ENCODE measurements around the gene ACIN1.
"Not testable (repeated sequence)": the region's sequence is repeated elsewhere in the genome, so short reads cannot be mapped to it uniquely, and the experiment has no call there.

ACIN1 gene

DNA sequence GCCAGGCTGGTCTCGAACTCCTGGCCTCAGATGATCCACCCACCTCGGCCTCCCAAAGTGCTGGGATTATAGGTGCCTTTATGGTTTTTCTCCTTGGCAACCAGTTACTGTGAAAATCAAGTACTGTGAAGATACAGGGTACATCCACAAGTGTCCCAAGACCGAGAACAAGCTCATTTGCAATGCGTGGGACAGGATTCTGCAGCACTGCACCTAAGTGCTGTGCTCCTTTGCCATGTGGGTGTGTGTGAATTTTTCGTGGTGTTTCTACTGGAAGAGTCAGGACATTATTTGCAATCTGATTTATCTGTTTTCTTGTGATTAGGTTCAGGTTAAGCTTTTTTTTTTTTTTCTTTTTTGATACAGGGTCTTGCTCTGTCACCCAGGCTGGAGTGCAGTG, 77.8 kb downstream of the ACIN1 start:
- no peak overlapping the region for H3K23ac ChIP-seq (ENCODE audit: low read depth, low read length, poor library complexity)
- H3K27me3 ChIP-seq (ENCODE audit: control insufficient read depth in 3 of 3, insufficient read depth in 3 of 3, low read depth in 1 of 3, low read length in 3 of 3), result no peaks in the 10 kb centered on the region
- H3K4me1 ChIP-seq (ENCODE audit: control insufficient read depth in 2 of 2, insufficient read depth in 1 of 2, low read depth in 1 of 2, low read length in 2 of 2), result peaks cover 0 to 4% of the 10 kb centered on the region in 2 donors
- no peak overlapping the region for H2BK120ac ChIP-seq (ENCODE audit: low read depth, low read length)
- no peak overlapping the region for H3K27ac ChIP-seq (replicated peaks; ENCODE audit: low read length)
- no peak overlapping the region for H3K4me3 ChIP-seq (ENCODE audit: low read length in 2 of 2)
- no peaks in the 10 kb centered on the region for H3K36me3 ChIP-seq (replicated peaks in 1 of 2; ENCODE audit: control insufficient read depth in 2 of 2, insufficient read depth in 2 of 2, low read length in 2 of 2)
- H3K79me1 ChIP-seq (ENCODE audit: low read depth, low read length), result no peaks in the 10 kb centered on the region
- H2AK5ac ChIP-seq (ENCODE audit: low read depth, low read length), result no peak overlapping the region
- H2BK5ac ChIP-seq (ENCODE audit: low read length), result no peak overlapping the region
- no peaks in the 10 kb centered on the region for H3K9me3 ChIP-seq (replicated peaks in 1 of 2; ENCODE audit: control insufficient read depth in 2 of 2, insufficient read depth in 1 of 2, low read depth in 1 of 2, low read length in 2 of 2)
- DNase-seq (ENCODE audit: low spot score), result no peak
- no peak overlapping the region for H3K9ac ChIP-seq (ENCODE audit: low read depth, low read length, poor library complexity)
- H2BK15ac ChIP-seq (ENCODE audit: low read length), result no peak overlapping the region
- no peak overlapping the region for H2BK12ac ChIP-seq (ENCODE audit: low read length)
- no peak overlapping the region for H3K18ac ChIP-seq (ENCODE audit: low read length)
- H4K8ac ChIP-seq (ENCODE audit: low read depth, low read length), result no peak overlapping the region
- no peak overlapping the region for H3K4ac ChIP-seq (ENCODE audit: low read length)
- WGBS, 2 donors (ENCODE audit: extremely low coverage in 2 of 2, insufficient read length in 2 of 2, insufficient replicate concordance in 1 of 2), result no CpG with 5 or more reads among the region's 5 CpGs
- H3K4me2 ChIP-seq (ENCODE audit: insufficient read depth, low read length, poor library complexity, severe bottlenecking), result no peak overlapping the region
- H4K91ac ChIP-seq (ENCODE audit: low read depth, low read length, poor library complexity), result no peak overlapping the region
- no peak overlapping the region for H2AFZ ChIP-seq (ENCODE audit: low read length)
- no peak overlapping the region for H3K14ac ChIP-seq (ENCODE audit: low read length)

DNA sequence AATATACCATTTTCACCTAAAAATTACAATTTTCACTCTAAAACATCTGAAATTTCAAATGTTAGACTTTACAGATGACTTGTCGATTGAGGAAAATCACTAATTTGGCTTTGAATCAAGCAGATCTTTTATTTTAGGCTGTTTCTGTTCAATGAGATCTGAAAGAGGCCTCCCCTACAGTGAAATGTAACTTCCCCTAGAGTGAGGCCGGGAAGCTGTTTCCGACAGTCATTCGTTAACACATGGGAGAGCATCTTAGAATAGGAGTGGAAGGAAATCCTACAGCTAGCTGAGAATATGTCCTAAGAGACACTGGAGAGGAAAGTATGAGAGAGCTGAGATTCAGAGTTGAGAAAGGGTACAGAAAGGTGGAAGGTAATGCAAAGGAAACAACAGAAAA, 79.3 kb downstream of the ACIN1 start:
- Histone ChIP-seq H4K91ac (ENCODE audit: low read depth, low read length, poor library complexity) (no peak overlapping the region), H2AFZ (ENCODE audit: low read length) (peak overlapping the region; percentile 85), H3K4me1 (ENCODE audit: control insufficient read depth in 2 of 2, insufficient read depth in 1 of 2, low read depth in 1 of 2, low read length in 2 of 2) (no peaks in the 10 kb centered on the region), H3K18ac (ENCODE audit: low read length) (no peak overlapping the region), H2BK12ac (ENCODE audit: low read length) (no peak overlapping the region), H3K14ac (ENCODE audit: low read length) (no peak overlapping the region), H2AK5ac (ENCODE audit: low read depth, low read length) (no peak overlapping the region), H3K79me1 (ENCODE audit: low read depth, low read length) (no peaks in the 10 kb centered on the region), H3K36me3 (replicated peaks in 1 of 2; ENCODE audit: control insufficient read depth in 2 of 2, insufficient read depth in 2 of 2, low read length in 2 of 2) (no peaks in the 10 kb centered on the region), H3K23ac (ENCODE audit: low read depth, low read length, poor library complexity) (no peak overlapping the region), H3K9ac (ENCODE audit: low read depth, low read length, poor library complexity) (no peak overlapping the region), H3K9me3 (replicated peaks in 1 of 2; ENCODE audit: control insufficient read depth in 2 of 2, insufficient read depth in 1 of 2, low read depth in 1 of 2, low read length in 2 of 2) (no peaks in the 10 kb centered on the region), H2BK120ac (ENCODE audit: low read depth, low read length) (no peak overlapping the region), H2BK15ac (ENCODE audit: low read length) (no peak overlapping the region), H3K4me3 (ENCODE audit: low read length in 2 of 2) (no peak overlapping the region), H3K27me3 (ENCODE audit: control insufficient read depth in 3 of 3, insufficient read depth in 3 of 3, low read depth in 1 of 3, low read length in 3 of 3) (no peaks in the 10 kb centered on the region), H2BK5ac (ENCODE audit: low read length) (no peak overlapping the region), H3K27ac (replicated peaks; ENCODE audit: low read length) (no peak overlapping the region), H3K4me2 (ENCODE audit: insufficient read depth, low read length, poor library complexity, severe bottlenecking) (no peak overlapping the region), H3K4ac (ENCODE audit: low read length) (no peak overlapping the region), H4K8ac (ENCODE audit: low read depth, low read length) (no peak overlapping the region)
- no CpG with 5 or more reads among the region's 4 CpGs for WGBS, 2 donors (ENCODE audit: extremely low coverage in 2 of 2, insufficient read length in 2 of 2, insufficient replicate concordance in 1 of 2)
- no peak for DNase-seq (ENCODE audit: low spot score)

DNA sequence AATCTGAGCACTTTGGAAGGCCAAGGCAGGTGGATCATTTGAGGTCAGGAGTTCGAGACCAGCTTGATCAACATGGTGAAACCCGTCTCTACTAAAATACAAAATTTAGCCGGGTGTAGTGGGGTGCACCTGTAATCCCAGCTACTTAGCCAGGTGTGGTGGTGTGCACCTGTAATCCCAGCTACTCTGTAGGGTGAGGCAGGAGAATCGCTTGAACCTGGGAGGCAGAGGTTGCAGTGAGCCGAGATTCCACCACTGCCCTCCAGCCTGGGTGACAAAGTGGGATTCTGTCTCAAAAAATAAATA, 81.2 kb downstream of the ACIN1 start:
- H3K4me1 ChIP-seq (ENCODE audit: control insufficient read depth in 2 of 2, insufficient read depth in 1 of 2, low read depth in 1 of 2, low read length in 2 of 2); H3K4ac ChIP-seq (ENCODE audit: low read length); H4K91ac ChIP-seq (ENCODE audit: low read depth, low read length, poor library complexity); H2BK120ac ChIP-seq (ENCODE audit: low read depth, low read length); H3K14ac ChIP-seq (ENCODE audit: low read length); H3K27ac ChIP-seq (replicated peaks; ENCODE audit: low read length); H3K4me2 ChIP-seq (ENCODE audit: insufficient read depth, low read length, poor library complexity, severe bottlenecking); H3K9ac ChIP-seq (ENCODE audit: low read depth, low read length, poor library complexity); H2BK5ac ChIP-seq (ENCODE audit: low read length); H3K79me1 ChIP-seq (ENCODE audit: low read depth, low read length); H2BK15ac ChIP-seq (ENCODE audit: low read length); H2AFZ ChIP-seq (ENCODE audit: low read length); H3K23ac ChIP-seq (ENCODE audit: low read depth, low read length, poor library complexity); H3K18ac ChIP-seq (ENCODE audit: low read length); H3K4me3 ChIP-seq (ENCODE audit: low read length in 2 of 2); H4K8ac ChIP-seq (ENCODE audit: low read depth, low read length); H3K36me3 ChIP-seq (replicated peaks in 1 of 2; ENCODE audit: control insufficient read depth in 2 of 2, insufficient read depth in 2 of 2, low read length in 2 of 2); DNase-seq (ENCODE audit: low spot score); H2BK12ac ChIP-seq (ENCODE audit: low read length); H3K9me3 ChIP-seq (replicated peaks in 1 of 2; ENCODE audit: control insufficient read depth in 2 of 2, insufficient read depth in 1 of 2, low read depth in 1 of 2, low read length in 2 of 2); H2AK5ac ChIP-seq (ENCODE audit: low read depth, low read length); H3K27me3 ChIP-seq (ENCODE audit: control insufficient read depth in 3 of 3, insufficient read depth in 3 of 3, low read depth in 1 of 3, low read length in 3 of 3): not testable (repeated sequence)
- WGBS, 2 donors (ENCODE audit: extremely low coverage in 2 of 2, insufficient read length in 2 of 2, insufficient replicate concordance in 1 of 2), result no CpG with 5 or more reads among the region's 5 CpGs

DNA sequence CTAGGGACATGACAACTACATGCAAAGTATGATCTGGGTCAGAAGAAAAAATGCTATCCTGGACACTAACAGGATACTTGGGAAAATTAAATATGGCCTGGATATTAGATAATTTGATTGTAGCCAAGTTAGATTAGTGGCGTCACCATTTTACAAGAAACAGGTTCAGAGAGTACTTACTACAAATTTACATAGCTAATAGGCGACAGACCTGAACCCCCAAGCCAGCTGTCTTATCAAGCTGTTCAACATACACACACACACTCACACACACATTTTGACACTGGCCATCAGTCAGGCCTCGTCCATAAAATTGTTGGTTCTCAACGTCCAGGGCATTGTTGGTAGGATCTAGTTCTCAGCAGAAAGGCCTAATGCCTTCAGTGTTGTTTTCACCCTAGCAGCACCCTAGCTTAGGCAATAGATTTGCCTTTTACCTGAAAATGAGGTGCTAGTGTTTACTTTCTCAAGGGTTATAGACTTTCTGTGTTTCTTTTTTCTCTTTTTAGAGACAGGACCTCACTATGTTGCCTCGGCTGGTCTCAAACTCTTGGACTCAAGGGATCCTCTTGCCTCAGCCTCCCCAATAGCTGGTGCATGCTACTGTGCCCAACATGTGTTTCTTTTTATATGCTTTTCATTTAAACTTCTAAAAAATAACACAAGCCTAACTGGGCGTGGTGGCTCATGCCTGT, 81.7 kb downstream of the ACIN1 start:
- Histone ChIP-seq H3K23ac (ENCODE audit: low read depth, low read length, poor library complexity) (no peak overlapping the region), H3K18ac (ENCODE audit: low read length) (no peak overlapping the region), H3K9me3 (replicated peaks in 1 of 2; ENCODE audit: control insufficient read depth in 2 of 2, insufficient read depth in 1 of 2, low read depth in 1 of 2, low read length in 2 of 2) (peaks cover 0 to under 1% of the 10 kb centered on the region in 2 donors), H3K4me1 (ENCODE audit: control insufficient read depth in 2 of 2, insufficient read depth in 1 of 2, low read depth in 1 of 2, low read length in 2 of 2) (peaks cover 2 to 3% of the 10 kb centered on the region in 2 donors), H3K27me3 (ENCODE audit: control insufficient read depth in 3 of 3, insufficient read depth in 3 of 3, low read depth in 1 of 3, low read length in 3 of 3) (no peaks in the 10 kb centered on the region), H3K27ac (replicated peaks; ENCODE audit: low read length) (no peak overlapping the region), H4K91ac (ENCODE audit: low read depth, low read length, poor library complexity) (no peak overlapping the region), H3K9ac (ENCODE audit: low read depth, low read length, poor library complexity) (no peak overlapping the region), H3K79me1 (ENCODE audit: low read depth, low read length) (no peaks in the 10 kb centered on the region), H3K36me3 (replicated peaks in 1 of 2; ENCODE audit: control insufficient read depth in 2 of 2, insufficient read depth in 2 of 2, low read length in 2 of 2) (no peaks in the 10 kb centered on the region), H3K14ac (ENCODE audit: low read length) (no peak overlapping the region), H2BK5ac (ENCODE audit: low read length) (no peak overlapping the region), H2BK12ac (ENCODE audit: low read length) (no peak overlapping the region), H3K4me2 (ENCODE audit: insufficient read depth, low read length, poor library complexity, severe bottlenecking) (no peak overlapping the region), H2BK120ac (ENCODE audit: low read depth, low read length) (no peak overlapping the region), H4K8ac (ENCODE audit: low read depth, low read length) (no peak overlapping the region), H3K4ac (ENCODE audit: low read length) (no peak overlapping the region), H3K4me3 (ENCODE audit: low read length in 2 of 2) (no peak overlapping the region), H2BK15ac (ENCODE audit: low read length) (no peak overlapping the region), H2AK5ac (ENCODE audit: low read depth, low read length) (no peak overlapping the region), H2AFZ (ENCODE audit: low read length) (no peak overlapping the region)
- no peak for DNase-seq (ENCODE audit: low spot score)
- no CpG with 5 or more reads among the region's 6 CpGs for WGBS, 2 donors (ENCODE audit: extremely low coverage in 2 of 2, insufficient read length in 2 of 2, insufficient replicate concordance in 1 of 2)
